K562 (cell line): ENCODE data around the gene ZDHHC11. TPM values are rescaled to one million over a fixed set of nuclear protein-coding genes. Genes with fewer than 3 reads are reported as not detected.
A peak's percentile ranks its signal among the peaks of the same experiment; 100 is the strongest.

Experiments
- ATAC-seq: fragments of 200-7000 bp; cut with Tn5 transposase; 3 replicates; pipeline ENCODE4 v1.9.1; 2020; ENCODE audit warnings: moderate library complexity
- BruUV-seq: library from RNA; stranded (reverse); fragments of 400-500 nt; replicated peaks from 2 replicates; lab custom pipeline; 2021; lab: Mats Ljungman, UMichigan
- CTCF ChIA-PET: fragments of 300-600 bp; formaldehyde crosslinking; extraction: SDS; loops from one replicate; lab custom pipeline; 2021; ENCODE audit warnings: low intra/inter-chr PET ratio; lab: Yijun Ruan, JAX
- POLR2A ChIA-PET: fragments of 300-600, 350-650 bp; sonication (Branson Sonifier 250); formaldehyde crosslinking; extraction: SDS; loops from one replicate; lab custom pipeline; 2021; ENCODE audit warnings: antibody characterized with exemption, inconsistent platforms; lab: Yijun Ruan, JAX
- DNase-seq, 4 experiments: peaks; one replicate each; pipeline versions ENCODE4 v3.0.0 to v3.0.0-alpha.2; 2011 to 2018; ENCODE audit warnings: low spot score in 3 of 4, mixed read lengths in 3 of 4; ENCODE audit errors: extremely low read depth in 1 of 4
- FAIRE-seq: peaks from 2 replicates; lab custom pipeline; 2011; peaks lifted over from hg19 to GRCh38; lab: Jason Lieb, UNC
- H2AFZ ChIP-seq: 2 replicates; pipeline ENCODE4 v1.6.0; 2011; ENCODE audit warnings: low read depth, low read length, control low read depth, inconsistent platforms
- H3K27ac ChIP-seq: fragments of 200-600 bp; 3 replicates; pipeline ENCODE4 v1.8.0; 2011; ENCODE audit warnings: low read depth, mild to moderate bottlenecking, control low read depth, inconsistent platforms, low read length, moderate library complexity, mixed read lengths; ENCODE audit errors: extremely low read depth
- H3K27me3 ChIP-seq, 2 experiments: fragments of 300-600 bp in 1 of 2; 2 replicates in 1 of 2; 3 replicates in 1 of 2; pipeline versions ENCODE4 v1.6.0 to v1.8.0; 2011; ENCODE audit warnings: inconsistent platforms in 2 of 2, low read length in 2 of 2, mild to moderate bottlenecking in 1 of 2, mixed read lengths in 1 of 2, moderate library complexity in 1 of 2; ENCODE audit not compliant: control insufficient read depth in 2 of 2, insufficient read depth in 2 of 2
- H3K36me3 ChIP-seq: fragments of 300-600 bp; 3 replicates; pipeline ENCODE4 v1.8.0; 2011; ENCODE audit warnings: mild to moderate bottlenecking, low read length, inconsistent platforms; ENCODE audit not compliant: control insufficient read depth, insufficient read depth
- H3K4me1 ChIP-seq, 2 experiments: fragments of 200-600 bp in 1 of 2; replicated peaks in 1 of 2; 2 replicates in 1 of 2; 3 replicates in 1 of 2; pipeline versions ENCODE4 v1.5.1 to v1.8.0; 2011; ENCODE audit warnings: inconsistent platforms in 2 of 2, low read length in 2 of 2, mild to moderate bottlenecking in 1 of 2, mixed read lengths in 1 of 2, moderate library complexity in 1 of 2; ENCODE audit not compliant: control insufficient read depth in 2 of 2, insufficient read depth in 2 of 2
- H3K4me2 ChIP-seq: 2 replicates; pipeline ENCODE4 v1.6.1; 2011; ENCODE audit warnings: low read length, control low read depth, inconsistent platforms, mixed read lengths; ENCODE audit not compliant: insufficient read depth
- H3K4me3 ChIP-seq: fragments of 200-600 bp; sonication (generic), shearing (Covaris generic); 2 replicates; pipeline ENCODE4 v1.5.1; 2016; ENCODE audit warnings: control low read depth, inconsistent platforms
- H3K79me2 ChIP-seq: fragments of 200-600 bp; 3 replicates; pipeline ENCODE4 v1.8.0; 2011; ENCODE audit warnings: low read length, inconsistent platforms; ENCODE audit not compliant: control insufficient read depth, insufficient read depth
- H3K9ac ChIP-seq, 2 experiments: 2 replicates each; pipeline versions ENCODE4 v1.6.0 to v1.6.1; 2011; ENCODE audit warnings: low read depth in 2 of 2, low read length in 2 of 2, control low read depth in 1 of 2, inconsistent platforms in 1 of 2, mild to moderate bottlenecking in 1 of 2, mixed read lengths in 1 of 2; ENCODE audit not compliant: insufficient read depth in 1 of 2
- H3K9me1 ChIP-seq: one replicate; pipeline ENCODE4 v1.6.0; 2011; ENCODE audit warnings: inconsistent platforms, mild to moderate bottlenecking, low read length, moderate library complexity; ENCODE audit not compliant: control insufficient read depth, insufficient read depth
- H3K9me3 ChIP-seq: replicated peaks from 2 replicates; pipeline ENCODE4 v1.5.1; 2011; ENCODE audit warnings: low read depth, low read length, inconsistent platforms; ENCODE audit not compliant: control insufficient read depth, insufficient read depth
- H4K20me1 ChIP-seq: replicated peaks from 2 replicates; pipeline ENCODE4 v1.6.1; 2011; ENCODE audit warnings: low read length, inconsistent platforms, mixed read lengths; ENCODE audit not compliant: control insufficient read depth, insufficient read depth
- MAZ ChIP-seq, 2 experiments: fragments of 450-650 bp in 1 of 2; sonication (generic) in 1 of 2; formaldehyde crosslinking; IDR thresholded peaks in 1 of 2; conservative IDR thresholded peaks in 1 of 2; 2 replicates each; pipeline versions ENCODE4 v1.4.0 to v1.5.0; 2020; ENCODE audit warnings: mild to moderate bottlenecking in 1 of 2, missing genetic modification reagents in 1 of 2
- POLR2A ChIP-seq: fragments of 450-650 bp; conservative IDR thresholded peaks from 2 replicates; pipeline ENCODE4 v1.6.1; 2016
- POLR2AphosphoS5 ChIP-seq: IDR thresholded peaks from 2 replicates; pipeline ENCODE4 v1.6.1; 2011; ENCODE audit warnings: mild to moderate bottlenecking, low read depth, low read length, moderate library complexity; ENCODE audit not compliant: control insufficient read depth, insufficient read depth
- POLR2G ChIP-seq: fragments of 200-400 bp; formaldehyde crosslinking; IDR thresholded peaks from 2 replicates; pipeline ENCODE4 v1.6.1; 2017; ENCODE audit warnings: low read depth, mild to moderate bottlenecking, antibody characterized with exemption, low read length, moderate library complexity
- PTRF ChIP-seq: fragments of 450-650 bp; IDR thresholded peaks from 2 replicates; pipeline ENCODE4 v1.6.1; 2016; ENCODE audit warnings: mild to moderate bottlenecking, missing genetic modification characterization, missing compliant biosample characterization
- TFAM ChIP-seq: fragments of 250-450 bp; sonication (Bioruptor Pico); conservative IDR thresholded peaks from 2 replicates; pipeline ENCODE4 v1.5.0; 2021; ENCODE audit warnings: mild to moderate bottlenecking, moderate library complexity
- USF2 ChIP-seq: sonication (generic); formaldehyde crosslinking; IDR thresholded peaks from 2 replicates; pipeline ENCODE4 v1.5.0; 2020; ENCODE audit warnings: missing genetic modification reagents
- YY1 ChIP-seq, 3 experiments: IDR thresholded peaks; 2 replicates each; pipeline ENCODE4 v1.6.1; 2011; ENCODE audit warnings: low read length in 2 of 3, mild to moderate bottlenecking in 2 of 3, moderate library complexity in 2 of 3, borderline replicate concordance in 1 of 3, control low read depth in 1 of 3, low read depth in 1 of 3; ENCODE audit not compliant: insufficient read depth in 3 of 3, insufficient replicate concordance in 2 of 3, control insufficient read depth in 1 of 3, insufficient read length in 1 of 3; ENCODE audit errors: extremely low read depth in 1 of 3
- WGBS: fragments of 100-300 bp; shearing (Covaris generic); methylation state at CpG from one replicate; pipeline ENCODE4 v1.1.6; 2016; ENCODE audit warnings: low coverage, mixed read lengths; ENCODE audit not compliant: insufficient coverage; ENCODE audit errors: missing lambda C conversion rate; 5-methylcytosine and 5-hydroxymethylcytosine counted together
- in situ Hi-C: fragments of 300-500 bp; cut with MboI; formaldehyde crosslinking; loops from 4 replicates; pipeline ENCODE4 v1.15.0; 2018; ENCODE audit warnings: inconsistent platforms, mixed read lengths
- intact Hi-C: fragments of 100-400 bp; cut with micrococcal nuclease; formaldehyde crosslinking; loops from 2 replicates; pipeline ENCODE4 v1.14.2; 2022
- polyA plus RNA-seq, 8 experiments: library from polyadenylated mRNA; depleted of rRNA in 4 of 8; stranded (reverse) in 5 of 8; unstranded in 3 of 8; fragments of >200 nt; fragmentation: Nextera tagmentation in 2 of 8; fragmentation: Illumina TruSeq in 1 of 8; extraction: Ambion mirVana in 2 of 8; extraction: Trizol in 1 of 8; gene quantifications; 2 replicates each; pipeline versions ENCODE4 v1.2.1 to v1.2.3, GENCODE V29; 2011 to 2014; ENCODE audit warnings: inconsistent platforms in 1 of 8, missing spikeins in 1 of 8
- total RNA-seq, 7 experiments: library from RNA; depleted of rRNA in 6 of 7; stranded (reverse); fragments of >200 nt in 6 of 7; fragmentation: Illumina TruSeq in 2 of 7; extraction: Trizol in 2 of 7; gene quantifications; 2 replicates each; pipeline versions ENCODE4 v1.2.1 to v1.2.3, GENCODE V29; 2011 to 2021; ENCODE audit warnings: low replicate concordance in 1 of 7

ZDHHC11 gene
- total and polyA plus RNA-seq, 9 of the 15 experiments (the other 6 are each of a cell fraction or from before 2014, with no cell fraction given) = 0.07 to 2.3 (median 0.52) TPM

DNA sequence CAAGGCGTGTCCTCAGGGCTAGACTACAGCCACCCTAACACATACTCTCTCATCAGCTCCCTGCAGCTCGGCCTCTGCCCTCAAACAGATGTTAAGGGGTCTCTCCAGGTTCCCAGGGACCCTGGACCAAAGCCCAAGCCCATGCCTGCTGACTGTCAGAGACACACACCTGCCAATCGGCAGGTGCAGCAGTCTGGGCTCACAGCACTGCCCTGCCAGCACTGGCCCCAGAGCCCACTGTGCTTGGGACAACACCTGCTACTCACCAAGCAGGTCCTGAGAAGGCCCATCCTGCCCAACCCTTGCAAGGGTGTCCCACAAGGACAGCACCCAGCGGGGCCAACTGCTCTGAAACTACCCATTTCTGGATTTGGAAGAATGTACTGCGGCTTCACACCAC, 20.2 kb upstream of the ZDHHC11 start:
- Histone ChIP-seq H3K9me1 (no peaks in the 10 kb centered on the region), H3K36me3 (peaks cover 98% of the 10 kb centered on the region), H3K27me3 (no peaks in the 10 kb centered on the region), H3K4me1 (peaks cover 0 to 3% of the 10 kb centered on the region in 2 experiments; a peak in 2 of 5 replicates), H3K79me2 (peaks cover 4% of the 10 kb centered on the region; the same call in 2 of the 3 replicates), H3K27ac (no peak overlapping the region), H2AFZ (no peak overlapping the region), H3K9me3 (no peaks in the 10 kb centered on the region), H3K9ac (peak overlapping the region in 1 of 2 experiments; percentile 64; a peak in 1 of 4 replicates), H3K4me3 (no peak overlapping the region), H3K4me2 (no peak overlapping the region), H4K20me1 (peaks cover 9% of the 10 kb centered on the region)
- 100% methylated on average over 4 of the region's 5 CpGs for WGBS
- in situ Hi-C loops = no loop called here
- CTCF ChIA-PET = interaction anchor here (0.7 kb wide), 1 partner anchor 270 kb away, joined by 3 read pairs; no protein-coding TSS in a partner anchor
- TF ChIP-seq POLR2AphosphoS5 = 0 out of 2 replicates have a peak, but pooled peaks have one; percentile 12
- peak; percentile 48; the same call in 1 of the 2 replicates for TF ChIP-seq POLR2G
- 0 out of 2 replicates have a peak, but pooled peaks have one; percentile 41 for TF ChIP-seq POLR2A
- TF ChIP-seq TFAM (CRISPR knock-in tag) = no peak
- no peak for TF ChIP-seq PTRF
- TF ChIP-seq MAZ (CRISPR knock-in tag; conservative IDR thresholded peaks at IDR 0.05 in 1 of 2, IDR thresholded peaks at IDR 0.05 in 1 of 2) = no peak
- TF ChIP-seq YY1 (IDR thresholded peaks at IDR 0.05; ENCODE audit: borderline replicate concordance in 1 of 3, control insufficient read depth in 1 of 3, extremely low read depth in 1 of 3, insufficient read depth in 3 of 3, insufficient read length in 1 of 3, insufficient replicate concordance in 2 of 3, low read depth in 1 of 3, low read length in 2 of 3) = no peak
- TF ChIP-seq USF2 (CRISPR knock-in tag) = no peak
- POLR2A ChIA-PET = interaction anchor here (1.2 kb wide), 1 partner anchor 9 kb away, joined by 4 read pairs; no protein-coding TSS in a partner anchor
- no peak for DNase-seq
- no TSS peak for BruUV-seq
- intact Hi-C loops = no loop called here
- FAIRE-seq = no peak
- no peak for ATAC-seq
